Lower leg skin (tissue), 3 donors: ENCODE data around the gene JPH3.

Experiments used
- POLR2A ChIP-seq, 2 donors: fragments of 450-650 bp; IDR thresholded peaks; one replicate each; pipeline ENCODE4 v1.6.1; 2016 to 2017; ENCODE audit warnings: antibody characterized with exemption in 2 of 2, mild to moderate bottlenecking in 1 of 2, moderate library complexity in 1 of 2
- TF ChIP-seq, protein P1 (sequence below), 3 donors: fragments of 450-650 bp; IDR thresholded peaks; one replicate each; pipeline ENCODE4 v1.5.1; 2016; ENCODE audit warnings: antibody characterized with exemption in 3 of 3, mild to moderate bottlenecking in 3 of 3, moderate library complexity in 2 of 3

DNA sequence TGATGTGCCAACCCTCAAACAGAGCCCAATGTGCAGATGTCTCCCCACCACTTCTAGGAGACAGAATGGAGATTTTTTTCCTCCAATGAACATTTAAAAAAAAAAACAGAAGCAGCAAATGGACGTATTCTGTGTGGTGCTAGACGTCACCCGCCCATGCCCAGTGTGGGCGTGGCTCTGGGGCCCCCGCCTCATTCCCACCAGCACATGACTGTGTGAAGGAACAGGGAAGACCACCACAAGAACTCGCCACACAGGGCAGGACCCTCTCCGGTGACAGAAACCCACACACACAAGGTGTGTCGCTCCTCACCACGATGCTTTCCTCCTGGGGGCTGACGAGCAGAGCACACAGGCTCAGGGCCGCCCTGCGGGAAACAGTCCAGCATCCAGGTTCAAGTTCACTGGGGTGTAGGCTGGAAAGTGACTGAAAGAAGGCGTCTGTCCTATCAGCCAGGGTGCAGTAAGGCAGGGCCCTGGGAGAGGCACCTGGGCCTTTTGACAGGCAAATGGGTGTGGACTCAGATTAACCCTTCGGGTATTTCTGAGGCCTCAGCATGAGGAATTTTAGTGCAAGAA lies 110.0 kb downstream of the JPH3 start:
- TF ChIP-seq POLR2A (IDR thresholded peaks at IDR 0.05), result no peak
- TF ChIP-seq, protein P1, sequence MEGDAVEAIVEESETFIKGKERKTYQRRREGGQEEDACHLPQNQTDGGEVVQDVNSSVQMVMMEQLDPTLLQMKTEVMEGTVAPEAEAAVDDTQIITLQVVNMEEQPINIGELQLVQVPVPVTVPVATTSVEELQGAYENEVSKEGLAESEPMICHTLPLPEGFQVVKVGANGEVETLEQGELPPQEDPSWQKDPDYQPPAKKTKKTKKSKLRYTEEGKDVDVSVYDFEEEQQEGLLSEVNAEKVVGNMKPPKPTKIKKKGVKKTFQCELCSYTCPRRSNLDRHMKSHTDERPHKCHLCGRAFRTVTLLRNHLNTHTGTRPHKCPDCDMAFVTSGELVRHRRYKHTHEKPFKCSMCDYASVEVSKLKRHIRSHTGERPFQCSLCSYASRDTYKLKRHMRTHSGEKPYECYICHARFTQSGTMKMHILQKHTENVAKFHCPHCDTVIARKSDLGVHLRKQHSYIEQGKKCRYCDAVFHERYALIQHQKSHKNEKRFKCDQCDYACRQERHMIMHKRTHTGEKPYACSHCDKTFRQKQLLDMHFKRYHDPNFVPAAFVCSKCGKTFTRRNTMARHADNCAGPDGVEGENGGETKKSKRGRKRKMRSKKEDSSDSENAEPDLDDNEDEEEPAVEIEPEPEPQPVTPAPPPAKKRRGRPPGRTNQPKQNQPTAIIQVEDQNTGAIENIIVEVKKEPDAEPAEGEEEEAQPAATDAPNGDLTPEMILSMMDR (IDR thresholded peaks at IDR 0.05), result no peak
